Activated T-cell treated with anti-CD3 and anti-CD28 coated beads for 1 hour (primary cell): ENCODE measurements around the gene FUT7.

ENCODE experiments used
- DNase-seq: peaks from one replicate; pipeline ENCODE4 v3.0.0-alpha.2; 2020; ENCODE audit warnings: low read depth

Gene FUT7

GRCh38 chr9:136982232-136983051, 49.4 kb downstream of the FUT7 start, which contains the start of gene LCNL1:
Gene LCNL1, plus strand, starts transcription at chr9:136982993. Its CDS starts 594 bp downstream, at chr9:136983587.
- no peak for DNase-seq

GRCh38 chr9:136981588-136982231, 50.2 kb downstream of the FUT7 start:
- no peak for DNase-seq

- no peak for DNase-seq
Observed at GRCh38 chr9:136980669-136981478, 51.0 kb downstream of the FUT7 start.
